Transverse colon (tissue), 4 donors: Measurements from ENCODE around the gene NLRP11. TPM values are rescaled to one million over a fixed set of nuclear protein-coding genes. Genes with fewer than 3 reads are reported as not detected.

Source experiments
- DNase-seq: peaks from one replicate; pipeline ENCODE4 v3.0.0-alpha.2; 2019
- H3K27ac ChIP-seq, 4 donors: fragments of 200-600 bp; sonication (generic); 2 replicates each; pipeline ENCODE4 v1.5.1; 2016 to 2018; ENCODE audit warnings: inconsistent platforms in 4 of 4
- H3K27me3 ChIP-seq: fragments of 200-600 bp; sonication (generic); 2 replicates; pipeline ENCODE4 v1.5.1; 2017; ENCODE audit warnings: inconsistent platforms
- H3K36me3 ChIP-seq, 4 donors: fragments of 200-600 bp; sonication (generic); 2 replicates each; pipeline ENCODE4 v1.5.1; 2017 to 2019; ENCODE audit warnings: inconsistent platforms in 4 of 4
- H3K4me1 ChIP-seq, 4 donors: fragments of 200-600 bp; sonication (generic); 2 replicates each; pipeline ENCODE4 v1.5.1; 2017 to 2020; ENCODE audit warnings: inconsistent platforms in 4 of 4
- H3K4me3 ChIP-seq, 4 donors: fragments of 200-600 bp; sonication (generic); 1 replicate in 1 of 4; 2 replicates in 3 of 4; pipeline versions ENCODE4 v1.5.1 to v1.6.1; 2017 to 2019; ENCODE audit warnings: inconsistent platforms in 4 of 4
- H3K9me3 ChIP-seq, 2 donors: fragments of 200-600 bp; sonication (generic); 2 replicates each; pipeline ENCODE4 v1.5.1; 2017 to 2019; ENCODE audit warnings: inconsistent platforms in 2 of 2
- CTCF ChIP-seq, 5 experiments: fragments of 200-600 bp in 3 of 5; fragments of 450-650 bp in 2 of 5; sonication (generic) in 3 of 5; IDR thresholded peaks; 1 replicate in 2 of 5; 2 replicates in 3 of 5; pipeline ENCODE4 v1.5.1; 2016 to 2017; ENCODE audit warnings: antibody characterized with exemption in 5 of 5, inconsistent platforms in 3 of 5, mild to moderate bottlenecking in 2 of 5, moderate library complexity in 1 of 5
- EP300 ChIP-seq: sonication (generic); formaldehyde crosslinking; IDR thresholded peaks from one replicate; pipeline ENCODE4 v1.6.1; 2017; ENCODE audit warnings: antibody characterized with exemption, low read depth
- POLR2A ChIP-seq: fragments of 450-650 bp; IDR thresholded peaks from one replicate; pipeline ENCODE4 v1.6.1; 2016; ENCODE audit warnings: antibody characterized with exemption, mild to moderate bottlenecking, moderate library complexity
- POLR2AphosphoS5 ChIP-seq, 3 donors: sonication (generic); formaldehyde crosslinking; IDR thresholded peaks; one replicate each; pipeline ENCODE4 v1.6.1; 2016; ENCODE audit warnings: antibody characterized with exemption in 3 of 3
- WGBS, 2 donors: methylation state at CpG; one replicate each; pipeline ENCODE4 v1.1.5; 2018; ENCODE audit warnings: low coverage in 1 of 2; 5-methylcytosine and 5-hydroxymethylcytosine counted together
- in situ Hi-C, 4 donors: fragments of 200-750 bp; cut with MboI; loops; one replicate each; pipeline versions ENCODE4 v1.15.0 to v1.15.1; 2017; ENCODE audit warnings: low sequenced_read_pairs in 3 of 4, low pct_ligation_motif_present in 1 of 4, low pct_unique_long_range_greater_than_20kb in 1 of 4
- intact Hi-C: fragments of 100-400 bp; cut with DNase I; formaldehyde crosslinking; loops from one replicate; pipeline ENCODE4 v1.15.1; 2023; ENCODE audit warnings: low total_unique reads
- total RNA-seq, 4 donors: library from RNA; depleted of rRNA; stranded (reverse); fragments of >200 nt; gene quantifications; one replicate each; pipeline ENCODE4 v1.1.0, GENCODE V29; 2016

NLRP11 gene
- total RNA-seq, 4 donors from 2014 or later = not detected

GRCh38 chr19:55809381-55810058 is 22.3 kb downstream of the NLRP11 start:
- intact Hi-C loops (no loop called here), in situ Hi-C loops (no loop called here)
- H3K4me3 ChIP-seq = no peak overlapping the region
- no peaks in the 10 kb centered on the region for H3K9me3 ChIP-seq
- TF ChIP-seq CTCF (IDR thresholded peaks at IDR 0.05) (peak; percentile 21 to 69 (median 49)), POLR2A (no peak), POLR2AphosphoS5 (IDR thresholded peaks at IDR 0.05) (no peak), EP300 (no peak)
- no peaks in the 10 kb centered on the region for H3K36me3 ChIP-seq
- H3K27ac ChIP-seq = no peak overlapping the region
- no peaks in the 10 kb centered on the region for H3K4me1 ChIP-seq
- WGBS, 2 donors = 28% methylated on average over 20 of the region's 20 CpGs; no CpG with 5 or more reads in 1 of the 2 donors
- DNase-seq = peak; percentile 71
- no peaks in the 10 kb centered on the region for H3K27me3 ChIP-seq

- no peaks in the 10 kb centered on the region for H3K9me3 ChIP-seq
- no peaks in the 10 kb centered on the region for H3K36me3 ChIP-seq
- intact Hi-C loops = no loop called here
- no peak overlapping the region for H3K27ac ChIP-seq
- no peaks in the 10 kb centered on the region for H3K27me3 ChIP-seq
- in situ Hi-C loops = no loop called here
- DNase-seq = no peak
- no peaks in the 10 kb centered on the region for H3K4me1 ChIP-seq
- H3K4me3 ChIP-seq = no peak overlapping the region
- WGBS, 2 donors = 84 to 85% methylated on average over 2 of the region's 2 CpGs
- TF ChIP-seq EP300 (no peak), CTCF (IDR thresholded peaks at IDR 0.05) (no peak), POLR2A (no peak), POLR2AphosphoS5 (IDR thresholded peaks at IDR 0.05) (no peak)
Measured at GRCh38 chr19:55802281-55802680, 29.5 kb downstream of the NLRP11 start.

GRCh38 chr19:55801416-55801815 is 30.4 kb downstream of the NLRP11 start:
- intact Hi-C loops = no loop called here

GRCh38 chr19:55795021-55795420 is 36.8 kb downstream of the NLRP11 start:
- in situ Hi-C loops (no loop called here), intact Hi-C loops (no loop called here)
- WGBS, 2 donors = 86 to 93% methylated on average over 10 to 11 of the region's 11 CpGs
- H3K36me3 ChIP-seq = no peaks in the 10 kb centered on the region
- TF ChIP-seq POLR2AphosphoS5 (IDR thresholded peaks at IDR 0.05) (no peak), EP300 (no peak), CTCF (IDR thresholded peaks at IDR 0.05) (no peak), POLR2A (no peak)
- H3K4me1 ChIP-seq = no peaks in the 10 kb centered on the region
- no peaks in the 10 kb centered on the region for H3K27me3 ChIP-seq
- H3K9me3 ChIP-seq = no peaks in the 10 kb centered on the region
- H3K27ac ChIP-seq = no peak overlapping the region
- no peak overlapping the region for H3K4me3 ChIP-seq
- no peak for DNase-seq

More at GRCh38 chr19:55801416-55801815, 30.4 kb downstream of the NLRP11 start:
- 14 to 67% methylated on average over 1 to 7 of the region's 7 CpGs for WGBS, 2 donors
- H3K4me1 ChIP-seq = no peaks in the 10 kb centered on the region
- no peak overlapping the region for H3K4me3 ChIP-seq
- no peaks in the 10 kb centered on the region for H3K36me3 ChIP-seq
- DNase-seq = no peak
- H3K27ac ChIP-seq = no peak overlapping the region
- in situ Hi-C loops = no loop called here
- H3K27me3 ChIP-seq = no peaks in the 10 kb centered on the region
- H3K9me3 ChIP-seq = no peaks in the 10 kb centered on the region
- TF ChIP-seq EP300 = no peak
- TF ChIP-seq POLR2A = no peak
- TF ChIP-seq POLR2AphosphoS5 (IDR thresholded peaks at IDR 0.05) = no peak
- no peak for TF ChIP-seq CTCF (IDR thresholded peaks at IDR 0.05)
